Activated CD4-positive, alpha-beta T cell treated with anti-CD3 and anti-CD28 coated beads for 1 hour (primary cell): Measurements from ENCODE around the gene ZFHX2.
"Not testable (repeated sequence)": the region's sequence is repeated elsewhere in the genome, so short reads cannot be mapped to it uniquely, and the experiment has no call there.

Source experiments
- DNase-seq: peaks from one replicate; pipeline ENCODE4 v3.0.0-alpha.2; 2020

The ZFHX2 gene

DNA sequence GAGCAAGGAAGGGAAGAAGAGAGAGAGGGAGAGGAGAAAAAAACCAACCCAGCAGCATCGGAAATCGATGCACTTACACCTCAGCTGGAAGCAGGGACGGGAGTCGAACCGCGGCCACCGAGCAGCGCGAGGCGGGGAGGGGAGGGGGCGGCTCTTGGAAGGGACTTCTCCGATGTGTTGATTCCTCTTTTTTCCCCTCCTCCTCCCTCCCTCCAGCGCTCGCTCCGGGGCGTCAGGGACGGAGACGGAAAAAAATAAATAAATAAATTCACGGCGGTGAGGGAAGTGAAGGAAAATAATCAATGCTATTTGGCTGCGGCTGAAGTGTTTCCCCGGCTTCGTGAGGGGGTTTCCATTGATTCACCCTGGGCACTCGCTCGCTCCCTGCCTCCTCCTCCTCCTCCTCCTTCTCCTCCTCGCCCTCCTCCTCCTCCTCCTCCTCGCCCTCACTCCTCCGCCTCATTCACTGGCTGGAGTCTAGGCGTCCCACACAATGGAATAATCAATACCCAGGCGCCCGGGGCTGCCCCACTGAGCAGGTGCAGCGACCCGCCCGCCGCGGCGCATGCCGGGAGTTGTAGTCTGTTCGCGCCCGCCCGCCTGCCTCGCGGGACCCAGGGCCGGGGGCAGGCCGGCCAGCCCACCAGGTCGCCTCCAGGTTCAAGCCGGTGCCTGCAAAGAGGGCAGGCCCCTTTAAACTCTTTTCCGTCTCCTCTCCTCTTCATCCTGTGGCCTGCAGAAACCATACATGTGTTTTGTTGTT lies at the start of gene ZFHX2:
TSS of gene ZFHX2 (minus strand) at position 500 of the 763 bp plus-strand sequence. CDS start 16,440 bp downstream, outside the sequence.
- DNase-seq, result peak; percentile 64

- DNase-seq, result no peak
These were observed 49.2 kb upstream of the ZFHX2 start for GRCh38 chr14:23600806-23601205.

DNA sequence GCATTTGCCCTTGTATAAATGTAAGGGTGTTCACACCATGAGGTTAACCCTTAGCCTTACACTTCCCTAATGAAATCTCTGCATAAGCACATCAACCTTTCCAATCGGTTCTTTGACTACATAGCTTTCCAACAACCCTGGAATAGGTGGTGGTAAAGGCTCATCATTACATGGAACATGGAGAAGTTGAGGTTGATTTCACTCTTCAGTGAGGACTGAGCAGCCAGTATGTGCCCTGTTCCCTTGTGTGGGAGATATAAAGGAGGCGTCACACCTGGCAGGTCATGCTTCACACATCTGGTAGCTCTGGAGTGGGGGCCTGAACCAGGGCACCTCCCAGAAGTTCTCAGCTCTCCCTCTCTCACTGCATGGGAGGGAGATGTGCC lies 48.8 kb upstream of the ZFHX2 start:
- no peak for DNase-seq

DNA sequence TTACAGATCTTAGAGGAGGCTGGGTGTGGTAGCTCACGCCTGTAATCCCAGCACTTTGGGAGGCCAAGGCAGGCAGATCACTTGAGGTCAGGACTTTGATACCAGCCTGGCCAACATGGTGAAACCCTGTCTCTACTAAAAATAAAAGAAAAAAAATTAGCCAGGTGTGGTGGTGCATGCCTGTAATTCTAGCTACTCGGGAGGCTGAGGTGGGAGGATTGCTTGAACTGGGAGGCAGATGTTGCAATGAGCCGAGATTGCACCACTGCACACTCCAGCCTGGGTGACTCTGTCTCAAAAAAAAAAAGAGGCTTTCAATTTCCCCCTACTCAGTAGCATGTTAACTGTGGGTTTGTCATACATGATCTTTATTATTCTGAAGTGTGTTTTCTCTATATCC lies 42.6 kb upstream of the ZFHX2 start:
- DNase-seq, result not testable (repeated sequence)

DNA sequence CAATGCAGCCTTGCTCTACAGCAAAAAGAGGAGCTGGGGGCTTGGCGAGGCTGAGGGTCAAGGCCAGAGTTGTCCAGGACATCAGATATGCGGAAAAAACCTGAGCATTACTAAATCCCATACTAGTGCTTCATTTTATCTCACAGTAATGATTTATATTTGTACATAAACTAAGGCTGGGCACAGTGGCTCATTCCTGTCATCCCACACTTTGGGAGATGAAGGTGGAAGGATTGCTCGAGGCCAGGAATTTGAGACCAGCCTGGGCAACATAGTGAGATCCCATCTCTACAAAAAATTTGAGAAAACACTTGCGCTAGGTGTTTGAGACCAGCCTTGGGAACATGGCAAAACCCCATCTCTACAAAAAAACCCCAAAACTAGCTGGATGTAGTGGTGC lies 38.6 kb upstream of the ZFHX2 start:
- no peak for DNase-seq

GRCh38 chr14:23589606-23590005 lies 38.0 kb upstream of the ZFHX2 start:
- DNase-seq, result no peak

GRCh38 chr14:23588884-23589598 lies 37.5 kb upstream of the ZFHX2 start:
- DNase-seq, result peak; percentile 64

- DNase-seq, result not testable (repeated sequence)
These were observed 33.1 kb upstream of the ZFHX2 start for GRCh38 chr14:23584527-23585203.

DNA sequence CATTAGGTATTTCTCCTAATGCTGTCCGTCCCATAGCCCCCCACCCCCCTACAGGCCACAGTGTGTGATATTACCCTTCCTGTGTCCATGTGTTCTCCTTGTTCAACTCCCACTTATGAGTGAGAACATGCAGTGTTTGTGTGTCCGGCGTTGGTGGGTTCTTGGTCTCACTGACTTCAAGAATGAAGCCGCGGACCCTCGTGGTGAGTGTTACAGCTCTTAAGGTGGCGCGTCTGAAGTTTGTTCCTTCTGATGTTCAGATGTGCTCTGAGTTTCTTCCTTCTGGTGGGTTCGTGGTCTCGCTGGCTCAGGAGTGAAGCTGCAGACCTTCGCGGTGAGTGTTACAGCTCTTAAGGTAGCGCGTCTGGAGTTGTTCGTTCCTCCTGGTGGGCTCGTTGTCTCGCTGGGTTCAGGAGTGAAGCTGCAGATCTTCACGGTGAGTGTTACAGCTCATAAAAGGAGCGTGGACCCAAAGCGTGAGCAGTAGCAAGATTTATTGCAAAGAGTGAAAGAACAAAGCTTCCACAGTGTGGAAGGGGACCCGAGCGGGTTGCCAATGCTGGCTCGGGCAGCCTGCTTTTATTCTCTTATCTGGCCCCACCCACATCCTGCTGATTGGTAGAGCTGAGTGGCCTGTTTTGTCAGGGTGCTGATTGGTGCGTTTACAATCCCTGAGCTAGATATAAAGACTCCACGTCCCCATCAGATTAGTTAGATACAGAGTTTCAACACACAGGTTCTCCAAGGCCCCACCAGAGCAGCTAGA lies 32.4 kb upstream of the ZFHX2 start:
- DNase-seq, result not testable (repeated sequence)

- no peak for DNase-seq
These were observed 31.6 kb upstream of the ZFHX2 start for GRCh38 chr14:23582906-23583760.

DNA sequence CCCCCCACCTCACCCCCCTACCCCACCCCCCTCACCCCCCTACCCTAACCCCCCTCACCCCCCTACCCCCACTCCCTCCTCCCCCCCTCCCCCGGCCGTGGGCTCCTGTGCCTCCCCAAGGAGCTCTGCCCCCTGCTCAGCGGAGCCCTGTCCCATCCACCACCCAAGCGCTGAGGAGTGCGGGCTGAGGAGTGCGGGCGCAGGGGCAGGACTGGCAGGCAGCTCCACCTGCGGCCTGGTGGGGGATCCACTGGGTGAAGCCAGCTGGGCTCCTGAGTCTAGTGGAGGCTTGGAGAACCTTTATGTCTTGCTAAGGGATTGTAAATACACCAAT lies 29.4 kb upstream of the ZFHX2 start:
- no peak for DNase-seq

GRCh38 chr14:23580152-23580926 lies 28.8 kb upstream of the ZFHX2 start:
- no peak for DNase-seq

GRCh38 chr14:23579739-23580138 lies 28.2 kb upstream of the ZFHX2 start:
- no peak for DNase-seq

DNA sequence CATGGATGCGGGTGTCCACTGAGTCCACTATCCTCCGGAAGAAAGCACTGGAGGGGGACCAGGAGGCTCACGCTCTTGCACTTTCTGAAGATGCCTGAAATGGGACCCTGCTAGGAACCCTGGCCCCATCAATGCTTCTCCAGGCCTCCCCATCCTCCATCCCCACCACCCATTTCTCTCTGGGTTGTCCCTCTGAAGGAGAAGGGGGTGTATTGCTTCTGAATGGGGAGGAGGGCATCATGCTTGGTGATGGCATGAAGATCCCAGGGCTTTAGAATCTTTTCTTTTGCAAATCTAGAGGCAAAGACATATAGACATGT lies 27.7 kb upstream of the ZFHX2 start:
- DNase-seq, result no peak

- DNase-seq, result no peak
These were observed 27.2 kb upstream of the ZFHX2 start, which contains the start of gene JPH4 for GRCh38 chr14:23578560-23579310. Gene JPH4 (minus strand): TSS chr14:23578790. CDS start chr14:23577453, 1,337 bp downstream.

GRCh38 chr14:23577710-23578392 lies 26.3 kb upstream of the ZFHX2 start:
- no peak for DNase-seq

- DNase-seq, result no peak
These were observed 25.6 kb upstream of the ZFHX2 start for GRCh38 chr14:23577004-23577681.

- no peak for DNase-seq
These were observed 21.9 kb upstream of the ZFHX2 start for GRCh38 chr14:23573384-23574015.

DNA sequence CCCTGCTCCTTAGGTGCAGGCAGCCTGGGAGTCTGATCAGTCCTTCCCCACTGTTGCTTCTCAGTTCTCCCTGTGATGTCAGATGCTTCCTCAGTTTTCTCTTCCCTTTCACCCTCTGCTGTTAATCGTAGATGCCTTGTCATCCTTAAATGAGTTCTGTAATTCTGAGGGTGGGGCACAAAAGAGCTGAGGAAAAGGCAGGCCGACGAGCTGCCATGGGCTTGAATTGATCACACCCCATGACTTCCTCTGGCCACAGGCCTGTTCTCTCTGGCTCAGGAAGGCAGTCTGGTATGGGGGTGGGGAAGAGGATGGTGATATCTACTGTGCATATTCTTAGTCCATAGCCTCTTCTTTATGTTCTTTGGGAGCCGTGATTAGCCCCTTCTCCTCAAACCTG lies 21.3 kb upstream of the ZFHX2 start:
- DNase-seq, result no peak
